GM06990 (cell line): ENCODE measurements around the gene PALS2.

ENCODE experiments used
- DNase-seq: peaks from one replicate; pipeline ENCODE4 v3.0.0-alpha.2; 2011; ENCODE audit not compliant: insufficient read length; ENCODE audit errors: extremely low read depth
- H3K27me3 ChIP-seq: replicated peaks from 2 replicates; pipeline ENCODE4 v1.6.0; 2011; ENCODE audit warnings: low read length; ENCODE audit not compliant: control insufficient read depth, insufficient read depth
- H3K36me3 ChIP-seq: 2 replicates; pipeline ENCODE4 v1.5.1; 2011; ENCODE audit warnings: low read length; ENCODE audit not compliant: control insufficient read depth, insufficient read depth
- H3K4me3 ChIP-seq: replicated peaks from 2 replicates; pipeline ENCODE4 v1.5.1; 2011; ENCODE audit warnings: low read depth, mild to moderate bottlenecking, control low read depth, low read length
- TF ChIP-seq, protein P1 (sequence below): IDR thresholded peaks from 2 replicates; pipeline ENCODE4 v1.5.1; 2011; ENCODE audit warnings: low read length, control low read depth, mild to moderate bottlenecking, inconsistent platforms; ENCODE audit not compliant: insufficient read depth, poor library complexity, severe bottlenecking

Gene PALS2

DNA sequence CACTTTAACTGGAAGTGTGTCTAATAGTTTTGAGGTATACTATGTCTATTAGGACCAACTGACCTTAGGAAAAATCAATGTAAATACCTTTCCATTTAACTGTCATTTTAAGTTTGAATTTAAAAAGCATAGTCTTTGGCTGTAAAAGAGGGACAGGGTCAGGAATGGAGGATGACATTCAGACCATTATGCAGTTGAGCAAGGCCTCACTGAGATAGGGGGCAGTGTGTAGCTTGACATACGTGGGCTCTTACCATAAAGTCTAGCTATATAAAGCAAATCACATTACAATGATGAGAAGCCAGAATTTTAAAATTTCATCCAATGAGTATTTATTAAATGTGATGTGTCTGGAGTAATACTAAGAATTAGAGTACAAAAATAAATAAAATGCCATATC is 17.9 kb downstream of the PALS2 start:
- DNase-seq = no peak
- no peaks in the 10 kb centered on the region for H3K27me3 ChIP-seq
- TF ChIP-seq, protein P1, sequence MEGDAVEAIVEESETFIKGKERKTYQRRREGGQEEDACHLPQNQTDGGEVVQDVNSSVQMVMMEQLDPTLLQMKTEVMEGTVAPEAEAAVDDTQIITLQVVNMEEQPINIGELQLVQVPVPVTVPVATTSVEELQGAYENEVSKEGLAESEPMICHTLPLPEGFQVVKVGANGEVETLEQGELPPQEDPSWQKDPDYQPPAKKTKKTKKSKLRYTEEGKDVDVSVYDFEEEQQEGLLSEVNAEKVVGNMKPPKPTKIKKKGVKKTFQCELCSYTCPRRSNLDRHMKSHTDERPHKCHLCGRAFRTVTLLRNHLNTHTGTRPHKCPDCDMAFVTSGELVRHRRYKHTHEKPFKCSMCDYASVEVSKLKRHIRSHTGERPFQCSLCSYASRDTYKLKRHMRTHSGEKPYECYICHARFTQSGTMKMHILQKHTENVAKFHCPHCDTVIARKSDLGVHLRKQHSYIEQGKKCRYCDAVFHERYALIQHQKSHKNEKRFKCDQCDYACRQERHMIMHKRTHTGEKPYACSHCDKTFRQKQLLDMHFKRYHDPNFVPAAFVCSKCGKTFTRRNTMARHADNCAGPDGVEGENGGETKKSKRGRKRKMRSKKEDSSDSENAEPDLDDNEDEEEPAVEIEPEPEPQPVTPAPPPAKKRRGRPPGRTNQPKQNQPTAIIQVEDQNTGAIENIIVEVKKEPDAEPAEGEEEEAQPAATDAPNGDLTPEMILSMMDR = peak; percentile 35
- H3K4me3 ChIP-seq = no peak overlapping the region
- no peaks in the 10 kb centered on the region for H3K36me3 ChIP-seq

DNA sequence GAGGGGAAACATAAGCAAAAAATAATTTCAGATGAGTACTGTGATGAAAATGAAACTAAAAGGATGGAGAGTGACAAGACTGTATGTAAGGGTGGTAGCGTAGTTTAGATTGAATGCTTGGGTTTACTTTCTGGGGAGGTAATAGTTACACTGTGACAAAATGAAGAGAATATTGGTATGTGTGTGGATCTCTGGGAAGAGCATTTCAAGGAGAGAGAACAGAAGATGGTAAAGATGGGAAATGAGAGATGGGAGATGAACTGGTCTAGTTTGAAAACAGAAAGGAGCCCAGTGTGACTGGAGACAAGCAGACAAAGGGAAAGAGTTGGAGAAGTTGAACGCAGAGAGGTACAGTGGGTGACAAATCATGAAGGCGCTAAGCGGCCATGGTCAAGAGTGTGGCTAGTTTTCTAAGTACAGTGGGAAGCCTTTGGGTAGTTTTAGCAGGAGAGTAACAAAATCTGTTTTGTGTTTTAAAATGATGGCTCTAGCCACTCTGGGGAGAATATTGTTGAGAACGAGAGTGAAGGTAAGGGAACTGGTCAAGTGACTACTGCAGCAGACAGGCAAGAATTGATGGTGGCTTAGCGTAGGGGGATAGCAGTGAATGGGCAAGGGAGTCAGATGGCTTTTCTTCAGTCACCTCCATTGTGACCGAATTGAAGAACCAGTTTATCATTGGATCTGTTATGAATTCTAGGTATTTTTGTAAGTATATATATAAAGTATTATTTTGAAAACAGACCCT is 22.6 kb downstream of the PALS2 start:
- peak overlapping the region; percentile 62 for H3K4me3 ChIP-seq
- H3K36me3 ChIP-seq = no peaks in the 10 kb centered on the region
- no peaks in the 10 kb centered on the region for H3K27me3 ChIP-seq
- peak; percentile 33 for DNase-seq
- TF ChIP-seq, protein P1 = no peak

DNA sequence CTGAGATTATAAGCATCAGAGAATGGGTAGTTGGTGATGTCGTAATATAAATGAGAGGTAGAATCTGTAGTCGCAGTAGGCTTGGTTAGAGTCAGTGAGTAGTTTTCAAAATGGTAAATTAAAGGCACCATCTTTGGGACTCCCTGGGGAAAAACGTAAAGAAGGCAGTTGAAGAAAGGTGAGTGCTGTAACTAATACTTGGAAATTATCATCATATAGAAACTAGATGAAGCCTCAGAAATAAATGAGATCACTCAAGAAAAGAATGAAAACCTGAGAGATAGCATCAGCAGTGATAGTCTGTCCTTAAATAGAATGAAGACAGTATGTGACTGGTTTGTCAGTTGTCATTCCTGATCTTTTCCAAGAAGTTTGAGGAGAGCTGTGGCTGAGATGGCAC is 23.8 kb downstream of the PALS2 start:
- H3K4me3 ChIP-seq = peak overlapping the region; percentile 1; the same call in 1 of the 2 replicates
- H3K27me3 ChIP-seq = no peaks in the 10 kb centered on the region
- TF ChIP-seq, protein P1 = no peak
- DNase-seq = peak; percentile 50
- H3K36me3 ChIP-seq = no peaks in the 10 kb centered on the region

DNA sequence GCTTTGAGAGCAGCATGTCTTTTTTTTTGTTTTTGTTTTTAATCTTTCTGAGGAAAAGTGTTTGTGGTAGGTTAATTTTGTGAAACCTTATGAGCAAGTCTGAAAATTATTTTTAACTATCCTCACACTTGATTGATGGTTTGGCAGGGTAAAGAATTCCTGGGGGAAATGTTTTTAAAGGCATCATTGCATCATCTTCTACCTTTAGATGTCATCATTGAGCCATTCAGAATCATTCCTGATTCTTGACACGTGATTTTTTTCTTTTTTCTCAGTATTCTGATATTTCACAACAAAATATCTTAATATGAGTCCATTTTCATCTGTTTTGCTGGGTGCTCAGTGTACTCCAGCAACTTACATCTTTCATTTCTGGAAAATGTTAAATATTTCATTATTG is 28.3 kb downstream of the PALS2 start:
- TF ChIP-seq, protein P1 = no peak
- Histone ChIP-seq H3K36me3 (no peaks in the 10 kb centered on the region), H3K4me3 (no peak overlapping the region), H3K27me3 (no peaks in the 10 kb centered on the region)
- DNase-seq = no peak

DNA sequence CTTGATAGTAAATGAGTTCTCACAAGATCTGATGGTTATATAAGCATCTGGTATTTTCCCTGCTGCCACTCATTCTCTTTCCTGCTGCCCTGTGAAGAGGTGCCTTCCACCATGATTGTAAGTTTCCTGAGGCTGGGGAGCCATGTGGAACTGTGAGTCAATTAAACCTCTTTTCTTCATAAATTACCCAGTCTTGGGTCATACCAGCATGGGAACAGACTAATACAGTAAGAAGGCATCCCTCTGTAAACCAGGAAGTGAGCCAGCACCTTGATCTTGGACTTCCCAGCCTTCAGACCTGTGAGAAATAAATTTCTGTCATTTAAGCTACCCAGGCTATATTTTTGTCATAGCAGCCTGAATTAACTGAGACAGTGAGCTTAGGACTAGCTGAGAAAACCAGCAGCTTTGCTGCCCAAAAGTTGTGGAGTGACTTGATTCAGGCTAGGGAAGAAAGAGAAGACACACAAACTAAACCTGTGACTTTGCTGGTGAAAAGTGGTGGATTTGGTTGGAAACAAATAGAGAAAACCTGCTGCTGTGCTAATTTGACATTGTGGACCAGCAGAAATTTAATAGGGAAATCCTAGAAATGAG is 29.7 kb downstream of the PALS2 start:
- TF ChIP-seq, protein P1 = no peak
- Histone ChIP-seq H3K4me3 (no peak overlapping the region), H3K36me3 (no peaks in the 10 kb centered on the region), H3K27me3 (no peaks in the 10 kb centered on the region)
- no peak for DNase-seq
